Fibroblast of lung (primary cell): ENCODE data around the gene SVBP. TPM values are rescaled to one million over a fixed set of nuclear protein-coding genes. Genes with fewer than 3 reads are reported as not detected.

Experiments
- DNase-seq, 2 donors: peaks; one replicate each; pipeline versions ENCODE4 v3.0.0 to v3.0.0-alpha.2; 2010; ENCODE audit warnings: low read depth in 2 of 2
- H2AFZ ChIP-seq: 2 replicates; pipeline ENCODE4 v1.5.1; 2012; ENCODE audit warnings: low read length, control low read depth, inconsistent platforms
- H3K27ac ChIP-seq: 2 replicates; pipeline ENCODE4 v1.5.1; 2011; ENCODE audit warnings: low read length, control low read depth; ENCODE audit not compliant: insufficient read depth
- H3K27me3 ChIP-seq: 2 replicates; pipeline ENCODE4 v1.5.1; 2011; ENCODE audit warnings: mild to moderate bottlenecking, low read length; ENCODE audit not compliant: control insufficient read depth, insufficient read depth
- H3K36me3 ChIP-seq: 2 replicates; pipeline ENCODE4 v1.5.1; 2011; ENCODE audit warnings: low read length; ENCODE audit not compliant: control insufficient read depth, insufficient read depth
- H3K4me1 ChIP-seq: 2 replicates; pipeline ENCODE4 v1.5.1; 2011; ENCODE audit warnings: low read length; ENCODE audit not compliant: control insufficient read depth, insufficient read depth; ENCODE audit errors: extremely low read depth
- H3K4me2 ChIP-seq: 2 replicates; pipeline ENCODE4 v1.5.1; 2011; ENCODE audit warnings: low read length, control low read depth; ENCODE audit not compliant: insufficient read depth; ENCODE audit errors: extremely low read depth
- H3K4me3 ChIP-seq, 4 experiments: fragments of 200-600 bp in 1 of 4; sonication (generic) in 1 of 4; replicated peaks in 1 of 4; 2 replicates each; pipeline ENCODE4 v1.5.1; 2011 to 2016; ENCODE audit warnings: low read length in 4 of 4, low read depth in 3 of 4, mild to moderate bottlenecking in 3 of 4, control low read depth in 2 of 4, inconsistent platforms in 1 of 4, mixed read lengths in 1 of 4; ENCODE audit not compliant: insufficient read depth in 1 of 4; ENCODE audit errors: control extremely low read depth in 1 of 4
- H3K79me2 ChIP-seq: 2 replicates; pipeline ENCODE4 v1.5.1; 2012; ENCODE audit warnings: mild to moderate bottlenecking, low read length, inconsistent platforms; ENCODE audit not compliant: control insufficient read depth, insufficient read depth
- H3K9ac ChIP-seq: 2 replicates; pipeline ENCODE4 v1.5.1; 2011; ENCODE audit warnings: mild to moderate bottlenecking, low read length, control low read depth; ENCODE audit not compliant: insufficient read depth
- H3K9me3 ChIP-seq: 2 replicates; pipeline ENCODE4 v1.5.1; 2012; ENCODE audit warnings: low read depth, low read length; ENCODE audit not compliant: control insufficient read depth, insufficient read depth
- H4K20me1 ChIP-seq: 2 replicates; pipeline ENCODE4 v1.5.1; 2011; ENCODE audit warnings: low read length; ENCODE audit not compliant: control insufficient read depth, insufficient read depth; ENCODE audit errors: extremely low read depth
- CTCF ChIP-seq, 2 donors: IDR thresholded peaks in 1 of 2; conservative IDR thresholded peaks in 1 of 2; 1 replicate in 1 of 2; 2 replicates in 1 of 2; pipeline ENCODE4 v1.5.1; 2011 to 2012; ENCODE audit warnings: low read length in 2 of 2, control low read depth in 1 of 2, inconsistent platforms in 1 of 2, low read depth in 1 of 2, mild to moderate bottlenecking in 1 of 2
- EZH2 ChIP-seq: IDR thresholded peaks from 2 replicates; pipeline ENCODE4 v1.5.1; 2012; ENCODE audit warnings: low read length, control low read depth, mild to moderate bottlenecking; ENCODE audit errors: missing control alignments
- polyA plus RNA-seq, 2 donors: library from polyadenylated mRNA; depleted of rRNA in 1 of 2; stranded (reverse) in 1 of 2; unstranded in 1 of 2; fragments of >200 nt; gene quantifications; 2 replicates each; pipeline ENCODE4 v1.2.1, GENCODE V29; 2011 to 2012; ENCODE audit warnings: missing spikeins in 1 of 2
- total RNA-seq: library from RNA; depleted of rRNA; stranded (reverse); fragments of >200 nt; gene quantifications from 2 replicates; pipeline ENCODE4 v1.2.1, GENCODE V29; 2014

SVBP gene
- total and polyA plus RNA-seq, 2 donors (not counting 1 experiment from before 2014, with no cell fraction given) = 24.9 to 33.4 TPM

DNA sequence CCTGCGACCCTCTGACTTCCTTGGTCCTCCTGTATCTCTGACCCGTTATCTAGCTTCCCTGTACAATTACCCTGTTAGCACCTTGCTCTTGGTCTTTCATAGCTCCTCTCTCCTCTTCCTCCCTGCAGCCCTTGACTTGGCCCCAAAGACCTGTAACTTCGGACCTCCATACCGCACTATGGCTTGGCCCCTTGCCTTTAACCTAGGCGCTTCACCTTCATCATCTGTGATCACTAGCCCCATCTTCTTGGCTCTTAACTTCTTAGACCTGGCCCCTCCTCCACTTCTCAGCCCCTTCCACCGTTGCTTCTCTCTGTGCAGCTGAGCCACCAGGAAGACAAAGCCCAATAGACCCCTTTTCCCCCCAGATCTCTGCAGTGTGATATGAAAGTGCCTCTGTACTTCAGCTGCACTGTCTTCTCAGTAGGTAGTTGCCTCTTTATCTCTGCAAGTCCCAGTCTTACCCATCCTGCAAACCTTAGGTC, 30.0 kb upstream of the SVBP start:
- H3K36me3 ChIP-seq = peaks cover 6% of the 10 kb centered on the region
- peak overlapping the region; percentile 60 for H2AFZ ChIP-seq
- H3K9me3 ChIP-seq = no peaks in the 10 kb centered on the region
- H3K4me3 ChIP-seq = peak overlapping the region; percentile 52 to 92 (median 92)
- H3K27ac ChIP-seq = peak overlapping the region; percentile 56
- peak overlapping the region; percentile 96 for H3K4me2 ChIP-seq
- H4K20me1 ChIP-seq = no peaks in the 10 kb centered on the region
- no peak for TF ChIP-seq CTCF (conservative IDR thresholded peaks at IDR 0.05 in 1 of 2, IDR thresholded peaks at IDR 0.05 in 1 of 2; ENCODE audit: low read depth in 1 of 2, low read length in 2 of 2)
- TF ChIP-seq EZH2 = no peak
- peaks cover 7% of the 10 kb centered on the region for H3K4me1 ChIP-seq
- no peak for DNase-seq
- peaks cover 10% of the 10 kb centered on the region for H3K79me2 ChIP-seq
- no peaks in the 10 kb centered on the region for H3K27me3 ChIP-seq
- peak overlapping the region; percentile 69 for H3K9ac ChIP-seq

- peak; percentile 97 to 98 for DNase-seq
- TF ChIP-seq EZH2 (no peak), CTCF (conservative IDR thresholded peaks at IDR 0.05 in 1 of 2, IDR thresholded peaks at IDR 0.05 in 1 of 2; ENCODE audit: low read depth in 1 of 2, low read length in 2 of 2) (peak; percentile 42 to 46)
- Histone ChIP-seq H3K27me3 (no peaks in the 10 kb centered on the region), H3K27ac (peak within 1 kb of the TSS; percentile 56), H3K4me1 (peaks cover 7% of the 10 kb centered on the region), H3K36me3 (peaks cover 6% of the 10 kb centered on the region), H3K4me3 (peak within 1 kb of the TSS; percentile 52 to 92 (median 92)), H3K9me3 (no peaks in the 10 kb centered on the region), H3K4me2 (peak within 1 kb of the TSS; percentile 96), H2AFZ (peak within 1 kb of the TSS; percentile 99), H3K9ac (peak within 1 kb of the TSS; percentile 69), H4K20me1 (no peaks in the 10 kb centered on the region), H3K79me2 (peaks cover 10% of the 10 kb centered on the region)
These were observed 29.3 kb upstream of the SVBP start, which contains the start of gene ZNF691 for GRCh38 chr1:42846257-42847110. ZNF691 (plus strand) TSS chr1:42846613; CDS start chr1:42849659, 3,046 bp downstream.

DNA sequence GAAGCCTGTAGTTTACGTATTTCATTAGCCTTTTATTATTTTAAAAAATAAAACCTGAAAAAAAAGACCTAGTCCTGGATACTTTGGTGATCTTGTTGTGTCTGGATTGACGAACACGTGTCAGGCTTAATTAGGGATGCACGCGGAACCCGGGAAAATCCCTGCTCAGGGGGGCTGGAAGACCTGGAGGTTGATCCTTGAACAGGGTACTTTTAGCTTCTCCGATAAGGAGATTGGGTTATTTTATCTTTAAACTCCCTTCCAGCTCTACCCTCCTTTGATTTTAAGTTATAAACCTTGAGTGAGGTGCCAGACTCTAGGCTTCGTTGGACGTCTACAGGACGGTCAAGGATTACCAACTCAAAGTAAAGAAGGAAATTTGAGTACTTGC, 28.7 kb upstream of the SVBP start:
- Histone ChIP-seq H3K4me2 (peak overlapping the region; percentile 92), H3K36me3 (peaks cover 2% of the 10 kb centered on the region)

More for the DNA sequence above, 28.7 kb upstream of the SVBP start:
- Histone ChIP-seq H3K9me3 (no peaks in the 10 kb centered on the region), H4K20me1 (no peaks in the 10 kb centered on the region), H3K4me3 (peak overlapping the region; percentile 52 to 92 (median 92)), H3K27me3 (no peaks in the 10 kb centered on the region), H3K27ac (peak overlapping the region; percentile 39), H2AFZ (peak overlapping the region; percentile 99), H3K79me2 (peaks cover 10% of the 10 kb centered on the region), H3K9ac (peak overlapping the region; percentile 24), H3K4me1 (peaks cover 7% of the 10 kb centered on the region)
- DNase-seq = no peak
- TF ChIP-seq EZH2 (no peak), CTCF (conservative IDR thresholded peaks at IDR 0.05 in 1 of 2, IDR thresholded peaks at IDR 0.05 in 1 of 2; ENCODE audit: low read depth in 1 of 2, low read length in 2 of 2) (no peak)
